B cell (primary cell): Measurements from ENCODE around the gene RPTOR. TPM values are rescaled to one million over a fixed set of nuclear protein-coding genes. Genes with fewer than 3 reads are reported as not detected.

Experiments used
- ATAC-seq: fragments of 200-7000 bp; cut with Tn5 transposase; one replicate; pipeline ENCODE4 v1.10.0; 2021; ENCODE audit warnings: low read depth, mild to moderate bottlenecking, moderate number of reproducible peaks, moderate library complexity
- CTCF ChIA-PET: fragments of 350-600 bp; sonication (Branson Sonifier 250); formaldehyde crosslinking; loops from one replicate; lab custom pipeline; 2021; ENCODE audit warnings: antibody characterized with exemption, inconsistent platforms; lab: Charles Lee
- POLR2A ChIA-PET: fragments of 350-600 bp; sonication (Branson Sonifier 250); formaldehyde crosslinking; loops from one replicate; lab custom pipeline; 2021; ENCODE audit warnings: antibody characterized with exemption; lab: Charles Lee
- DNase-seq: peaks from one replicate; pipeline ENCODE4 v3.0.0; 2013
- H2AFZ ChIP-seq: 2 replicates; pipeline ENCODE4 v1.6.1; 2012; ENCODE audit warnings: mild to moderate bottlenecking, low read depth, low read length; ENCODE audit not compliant: insufficient read depth, poor library complexity, severe bottlenecking
- H3K27ac ChIP-seq, 2 donors: 1 replicate in 1 of 2; 2 replicates in 1 of 2; pipeline ENCODE4 v1.5.1; 2012 to 2013; ENCODE audit warnings: low read length in 2 of 2, mild to moderate bottlenecking in 2 of 2, moderate library complexity in 1 of 2
- H3K27me3 ChIP-seq, 4 experiments: fragments of 200-600 bp in 1 of 4; sonication (generic) in 1 of 4; replicated peaks in 1 of 4; 1 replicate in 2 of 4; 2 replicates in 2 of 4; pipeline versions ENCODE4 v1.6.1 to v1.7.0; 2013 to 2016; ENCODE audit warnings: low read length in 3 of 4, mild to moderate bottlenecking in 2 of 4, mixed read lengths in 1 of 4, moderate library complexity in 1 of 4; ENCODE audit not compliant: insufficient read depth in 4 of 4, control insufficient read depth in 3 of 4; ENCODE audit errors: control extremely low read depth in 1 of 4
- H3K36me3 ChIP-seq, 2 experiments: replicated peaks in 1 of 2; 1 replicate in 1 of 2; 2 replicates in 1 of 2; pipeline versions ENCODE4 v1.6.1 to v1.7.1; 2013; ENCODE audit warnings: low read length in 1 of 2; ENCODE audit not compliant: insufficient read depth in 2 of 2, control insufficient read depth in 1 of 2; ENCODE audit errors: control extremely low read depth in 1 of 2, extremely low read depth in 1 of 2
- H3K4me1 ChIP-seq, 2 donors: fragments of 200-600 bp in 1 of 2; sonication (generic) in 1 of 2; 1 replicate in 1 of 2; 2 replicates in 1 of 2; pipeline versions ENCODE4 v1.5.1 to v1.6.1; 2013 to 2017; ENCODE audit warnings: low read length in 2 of 2; ENCODE audit not compliant: control insufficient read depth in 2 of 2, insufficient read depth in 2 of 2
- H3K4me2 ChIP-seq: replicated peaks from 2 replicates; pipeline ENCODE3; 2012; ENCODE audit warnings: mild to moderate bottlenecking, low read depth, low read length; ENCODE audit not compliant: poor library complexity, severe bottlenecking
- H3K4me3 ChIP-seq, 5 experiments: fragments of 200-600 bp in 1 of 5; sonication (generic) in 1 of 5; 1 replicate in 3 of 5; 2 replicates in 2 of 5; pipeline versions ENCODE4 v1.5.1 to v1.7.0; 2011 to 2016; ENCODE audit warnings: low read length in 4 of 5, mild to moderate bottlenecking in 4 of 5, low read depth in 2 of 5, control low read depth in 1 of 5, moderate library complexity in 1 of 5; ENCODE audit not compliant: insufficient read depth in 1 of 5; ENCODE audit errors: control extremely low read depth in 1 of 5, extremely low read depth in 1 of 5
- H3K79me2 ChIP-seq: fragments of 200-600 bp; sonication (generic); one replicate; pipeline ENCODE4 v1.6.0; 2016; ENCODE audit warnings: low read length; ENCODE audit not compliant: control insufficient read depth, insufficient read depth
- H3K9ac ChIP-seq: fragments of 200-600 bp; sonication (generic); 2 replicates; pipeline ENCODE4 v1.6.1; 2017; ENCODE audit warnings: mild to moderate bottlenecking, low read length, moderate library complexity
- H3K9me3 ChIP-seq, 3 donors: one replicate each; pipeline versions ENCODE4 v1.6.1 to v1.7.1; 2013; ENCODE audit warnings: low read length in 2 of 3; ENCODE audit not compliant: control insufficient read depth in 2 of 3, insufficient read depth in 1 of 3; ENCODE audit errors: control extremely low read depth in 1 of 3
- H4K20me1 ChIP-seq: 2 replicates; pipeline ENCODE4 v1.6.0; 2012; ENCODE audit warnings: mild to moderate bottlenecking, low read length; ENCODE audit not compliant: insufficient read depth, control insufficient read depth, poor library complexity, severe bottlenecking
- H3K27ac Mint-ChIP-seq: one replicate; pipeline ENCODE4 v1.8.0; 2021; ENCODE audit warnings: mixed read lengths
- H3K27me3 Mint-ChIP-seq: one replicate; pipeline ENCODE4 v1.8.0; 2021; ENCODE audit warnings: mixed read lengths
- H3K4me1 Mint-ChIP-seq: one replicate; pipeline ENCODE4 v1.8.0; 2021; ENCODE audit warnings: mixed read lengths
- H3K4me3 Mint-ChIP-seq: one replicate; pipeline ENCODE4 v1.8.0; 2021; ENCODE audit warnings: mixed read lengths
- H3K9me3 Mint-ChIP-seq: one replicate; pipeline ENCODE4 v1.8.0; 2022; ENCODE audit warnings: mixed read lengths; ENCODE audit not compliant: insufficient read depth
- EZH2 ChIP-seq: IDR thresholded peaks from 2 replicates; pipeline ENCODE4 v1.6.1; 2012; ENCODE audit warnings: borderline replicate concordance, low read depth, mild to moderate bottlenecking, moderate library complexity, low read length; ENCODE audit not compliant: insufficient read depth, poor library complexity, severe bottlenecking
- WGBS: methylation state at CpG from one replicate; pipeline ENCODE4 v1.1.5; 2013; ENCODE audit warnings: missing lambda C conversion rate; ENCODE audit not compliant: insufficient coverage; 5-methylcytosine and 5-hydroxymethylcytosine counted together
- intact Hi-C: fragments of 100-400 bp; cut with micrococcal nuclease; formaldehyde crosslinking; loops from one replicate; pipeline ENCODE4 v1.10.0; 2022
- polyA plus RNA-seq: library from polyadenylated mRNA; depleted of rRNA; stranded (reverse); fragments of >200 nt; gene quantifications from 2 replicates; pipeline ENCODE4 v1.2.3, GENCODE V29; 2012
- total RNA-seq, 2 donors: library from RNA; stranded (reverse); fragments of 120-200 nt in 1 of 2; gene quantifications; 1 replicate in 1 of 2; 2 replicates in 1 of 2; pipeline versions ENCODE4 v1.2.3 to v1.2.4, GENCODE V29; 2013 to 2022
- TF ChIP-seq, protein P1 (sequence below): fragments of 200-600 bp; IDR thresholded peaks from one replicate; pipeline ENCODE4 v1.8.0; 2022; ENCODE audit warnings: antibody characterized with exemption, mild to moderate bottlenecking

The RPTOR gene
- total and polyA plus RNA-seq, 2 donors (not counting 1 experiment from before 2014, with no cell fraction given) = 13.4 to 58.8 TPM

GRCh38 chr17:80970044-80970761 lies 425.6 kb downstream of the RPTOR start:
- TF ChIP-seq, protein P1, sequence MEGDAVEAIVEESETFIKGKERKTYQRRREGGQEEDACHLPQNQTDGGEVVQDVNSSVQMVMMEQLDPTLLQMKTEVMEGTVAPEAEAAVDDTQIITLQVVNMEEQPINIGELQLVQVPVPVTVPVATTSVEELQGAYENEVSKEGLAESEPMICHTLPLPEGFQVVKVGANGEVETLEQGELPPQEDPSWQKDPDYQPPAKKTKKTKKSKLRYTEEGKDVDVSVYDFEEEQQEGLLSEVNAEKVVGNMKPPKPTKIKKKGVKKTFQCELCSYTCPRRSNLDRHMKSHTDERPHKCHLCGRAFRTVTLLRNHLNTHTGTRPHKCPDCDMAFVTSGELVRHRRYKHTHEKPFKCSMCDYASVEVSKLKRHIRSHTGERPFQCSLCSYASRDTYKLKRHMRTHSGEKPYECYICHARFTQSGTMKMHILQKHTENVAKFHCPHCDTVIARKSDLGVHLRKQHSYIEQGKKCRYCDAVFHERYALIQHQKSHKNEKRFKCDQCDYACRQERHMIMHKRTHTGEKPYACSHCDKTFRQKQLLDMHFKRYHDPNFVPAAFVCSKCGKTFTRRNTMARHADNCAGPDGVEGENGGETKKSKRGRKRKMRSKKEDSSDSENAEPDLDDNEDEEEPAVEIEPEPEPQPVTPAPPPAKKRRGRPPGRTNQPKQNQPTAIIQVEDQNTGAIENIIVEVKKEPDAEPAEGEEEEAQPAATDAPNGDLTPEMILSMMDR = peak; percentile 69
- TF ChIP-seq EZH2 = no peak
- H3K9ac ChIP-seq = peak overlapping the region; percentile 51
- H3K27ac ChIP-seq = no peak overlapping the region
- POLR2A ChIA-PET = interaction anchor here (0.6 to 0.9 kb wide), 5 partner anchors 14 to 516 kb away, joined by 3 to 7 read pairs (median 3); no protein-coding TSS in a partner anchor
- Mint-ChIP-seq H3K4me1 (peaks cover 11% of the 10 kb centered on the region), H3K9me3 (no peaks in the 10 kb centered on the region), H3K27ac (peak overlapping the region; percentile 80), H3K27me3 (peaks cover 4% of the 10 kb centered on the region), H3K4me3 (peak overlapping the region; percentile 68)
- no peaks in the 10 kb centered on the region for H3K36me3 ChIP-seq
- CTCF ChIA-PET = interaction anchor here (0.6 to 3.7 kb wide), 25 partner anchors 8 to 545 kb away, joined by 3 to 35 read pairs (median 4); no protein-coding TSS in a partner anchor
- peak overlapping the region; percentile 72 for H2AFZ ChIP-seq
- intact Hi-C loops = loop anchor here (1.0 kb wide), 2 partner anchors 14 to 104 kb away; no protein-coding TSS in a partner anchor
- DNase-seq (peak; percentile 70), ATAC-seq (peak; percentile 82)
- H4K20me1 ChIP-seq = no peaks in the 10 kb centered on the region
- no peaks in the 10 kb centered on the region for H3K79me2 ChIP-seq
- peak overlapping the region; percentile 90 for H3K4me2 ChIP-seq
- H3K4me1 ChIP-seq = peaks cover 24 to 29% of the 10 kb centered on the region in 2 donors
- 44% methylated on average over 20 of the region's 20 CpGs for WGBS
- peak overlapping the region in 3 of 5 experiments; percentile 14 to 39 (median 20) for H3K4me3 ChIP-seq
- H3K9me3 ChIP-seq = no peaks in the 10 kb centered on the region
- peaks cover 0 to 11% (median 3%) of the 10 kb centered on the region in 4 experiments for H3K27me3 ChIP-seq
